GM18907 (cell line): ENCODE results near the gene ANKRD16.

Experiments used
- ATAC-seq: cut with Tn5 transposase; IDR thresholded peaks from one replicate; pipeline ENCODE4 v1.9.1; 2021; ENCODE audit warnings: mild to moderate bottlenecking, moderate library complexity; ENCODE audit not compliant: unreplicated experiment

ANKRD16 gene

GRCh38 chr10:5904227-5904626, 14.5 kb upstream of the ANKRD16 start:
- peak; percentile 94 for ATAC-seq

- ATAC-seq: no peak
Observed at GRCh38 chr10:5903563-5903962, 13.9 kb upstream of the ANKRD16 start.

GRCh38 chr10:5902511-5903274, 13.0 kb upstream of the ANKRD16 start:
- no peak for ATAC-seq

- ATAC-seq: no peak
Observed at GRCh38 chr10:5900247-5900646, 10.6 kb upstream of the ANKRD16 start.

GRCh38 chr10:5898163-5898562, 8.5 kb upstream of the ANKRD16 start:
- ATAC-seq: no peak

- ATAC-seq: no peak
Observed at GRCh38 chr10:5897504-5897903, 7.8 kb upstream of the ANKRD16 start.

- ATAC-seq: no peak
Observed at GRCh38 chr10:5897053-5897340, 7.3 kb upstream of the ANKRD16 start.

GRCh38 chr10:5896208-5897052, 6.7 kb upstream of the ANKRD16 start:
- ATAC-seq: no peak

- peak; percentile 61 for ATAC-seq
Observed at GRCh38 chr10:5895804-5896203, 6.1 kb upstream of the ANKRD16 start.

GRCh38 chr10:5895365-5895764, 5.7 kb upstream of the ANKRD16 start:
- no peak for ATAC-seq

- no peak for ATAC-seq
Observed at GRCh38 chr10:5894873-5895272, 5.2 kb upstream of the ANKRD16 start.

GRCh38 chr10:5894403-5894802, 4.7 kb upstream of the ANKRD16 start:
- no peak for ATAC-seq

- no peak for ATAC-seq
Observed at GRCh38 chr10:5893321-5893720, 3.6 kb upstream of the ANKRD16 start.

GRCh38 chr10:5892007-5892406, 2.3 kb upstream of the ANKRD16 start:
- no peak for ATAC-seq

- no peak for ATAC-seq
Observed at GRCh38 chr10:5891009-5891408, 1.3 kb upstream of the ANKRD16 start.

GRCh38 chr10:5890452-5890915, 791 bp upstream of the ANKRD16 start:
- ATAC-seq: peak; percentile 4

- peak; percentile 39 for ATAC-seq
Observed at GRCh38 chr10:5888843-5889623, 660 bp downstream of the ANKRD16 start.

- no peak for ATAC-seq
Observed at GRCh38 chr10:5888351-5888750, 1.3 kb downstream of the ANKRD16 start.

GRCh38 chr10:5887641-5888040, 2.1 kb downstream of the ANKRD16 start:
- no peak for ATAC-seq

- ATAC-seq: no peak
Observed at GRCh38 chr10:5887029-5887428, 2.7 kb downstream of the ANKRD16 start.

GRCh38 chr10:5885619-5886018, 4.1 kb downstream of the ANKRD16 start:
- no peak for ATAC-seq
